Transverse colon (tissue), 4 donors: ENCODE results near the gene PRIM2. TPM values are rescaled to one million over a fixed set of nuclear protein-coding genes. Genes with fewer than 3 reads are reported as not detected.

Source experiments
- DNase-seq: peaks from one replicate; pipeline ENCODE4 v3.0.0-alpha.2; 2019
- H3K27ac ChIP-seq, 4 donors: fragments of 200-600 bp; sonication (generic); 2 replicates each; pipeline ENCODE4 v1.5.1; 2016 to 2018; ENCODE audit warnings: inconsistent platforms in 4 of 4
- H3K27me3 ChIP-seq: fragments of 200-600 bp; sonication (generic); 2 replicates; pipeline ENCODE4 v1.5.1; 2017; ENCODE audit warnings: inconsistent platforms
- H3K36me3 ChIP-seq, 4 donors: fragments of 200-600 bp; sonication (generic); 2 replicates each; pipeline ENCODE4 v1.5.1; 2017 to 2019; ENCODE audit warnings: inconsistent platforms in 4 of 4
- H3K4me1 ChIP-seq, 4 donors: fragments of 200-600 bp; sonication (generic); 2 replicates each; pipeline ENCODE4 v1.5.1; 2017 to 2020; ENCODE audit warnings: inconsistent platforms in 4 of 4
- H3K4me3 ChIP-seq, 4 donors: fragments of 200-600 bp; sonication (generic); 1 replicate in 1 of 4; 2 replicates in 3 of 4; pipeline versions ENCODE4 v1.5.1 to v1.6.1; 2017 to 2019; ENCODE audit warnings: inconsistent platforms in 4 of 4
- H3K9me3 ChIP-seq, 2 donors: fragments of 200-600 bp; sonication (generic); 2 replicates each; pipeline ENCODE4 v1.5.1; 2017 to 2019; ENCODE audit warnings: inconsistent platforms in 2 of 2
- CTCF ChIP-seq, 5 experiments: fragments of 200-600 bp in 3 of 5; fragments of 450-650 bp in 2 of 5; sonication (generic) in 3 of 5; IDR thresholded peaks; 1 replicate in 2 of 5; 2 replicates in 3 of 5; pipeline ENCODE4 v1.5.1; 2016 to 2017; ENCODE audit warnings: antibody characterized with exemption in 5 of 5, inconsistent platforms in 3 of 5, mild to moderate bottlenecking in 2 of 5, moderate library complexity in 1 of 5
- EP300 ChIP-seq: sonication (generic); formaldehyde crosslinking; IDR thresholded peaks from one replicate; pipeline ENCODE4 v1.6.1; 2017; ENCODE audit warnings: antibody characterized with exemption, low read depth
- POLR2A ChIP-seq: fragments of 450-650 bp; IDR thresholded peaks from one replicate; pipeline ENCODE4 v1.6.1; 2016; ENCODE audit warnings: antibody characterized with exemption, mild to moderate bottlenecking, moderate library complexity
- POLR2AphosphoS5 ChIP-seq, 3 donors: sonication (generic); formaldehyde crosslinking; IDR thresholded peaks; one replicate each; pipeline ENCODE4 v1.6.1; 2016; ENCODE audit warnings: antibody characterized with exemption in 3 of 3
- WGBS, 2 donors: methylation state at CpG; one replicate each; pipeline ENCODE4 v1.1.5; 2018; ENCODE audit warnings: low coverage in 1 of 2; 5-methylcytosine and 5-hydroxymethylcytosine counted together
- in situ Hi-C, 4 donors: fragments of 200-750 bp; cut with MboI; loops; one replicate each; pipeline versions ENCODE4 v1.15.0 to v1.15.1; 2017; ENCODE audit warnings: low sequenced_read_pairs in 3 of 4, low pct_ligation_motif_present in 1 of 4, low pct_unique_long_range_greater_than_20kb in 1 of 4
- intact Hi-C: fragments of 100-400 bp; cut with DNase I; formaldehyde crosslinking; loops from one replicate; pipeline ENCODE4 v1.15.1; 2023; ENCODE audit warnings: low total_unique reads
- total RNA-seq, 4 donors: library from RNA; depleted of rRNA; stranded (reverse); fragments of >200 nt; gene quantifications; one replicate each; pipeline ENCODE4 v1.1.0, GENCODE V29; 2016

Gene PRIM2
- total RNA-seq, 4 donors from 2014 or later: 9.6 to 47.4 (median 20.4) TPM

- no peak for DNase-seq
- 60 to 77% methylated on average over 2 of the region's 2 CpGs for WGBS, 2 donors
Observed at GRCh38 chr6:57298741-57299140, 18.7 kb upstream of the PRIM2 start.

GRCh38 chr6:57301757-57302156 lies 15.7 kb upstream of the PRIM2 start:
- WGBS, 2 donors: 43 to 68% methylated on average over 1 of the region's 1 CpG
- TF ChIP-seq POLR2A (no peak), POLR2AphosphoS5 (IDR thresholded peaks at IDR 0.05) (peak in 2 of 3 donors; percentile 32 to 66), CTCF (IDR thresholded peaks at IDR 0.05) (no peak), EP300 (no peak)

More at GRCh38 chr6:57298741-57299140, 18.7 kb upstream of the PRIM2 start:
- H3K9me3 ChIP-seq: no peaks in the 10 kb centered on the region
- no peaks in the 10 kb centered on the region for H3K36me3 ChIP-seq
- H3K4me3 ChIP-seq: no peak overlapping the region
- intact Hi-C loops: no loop called here
- H3K27ac ChIP-seq: peak overlapping the region in 1 of 4 donors; percentile 37
- in situ Hi-C loops: no loop called here
- H3K4me1 ChIP-seq: peaks cover 0 to 21% (median 0%) of the 10 kb centered on the region in 4 donors
- H3K27me3 ChIP-seq: no peaks in the 10 kb centered on the region
- no peak for TF ChIP-seq EP300
- TF ChIP-seq POLR2A: no peak
- no peak for TF ChIP-seq POLR2AphosphoS5 (IDR thresholded peaks at IDR 0.05)
- TF ChIP-seq CTCF (IDR thresholded peaks at IDR 0.05): no peak

GRCh38 chr6:57302477-57302876 lies 15.0 kb upstream of the PRIM2 start:
- no peaks in the 10 kb centered on the region for H3K9me3 ChIP-seq
- peak in 2 of 3 donors; percentile 39 to 53 for TF ChIP-seq POLR2AphosphoS5 (IDR thresholded peaks at IDR 0.05)
- TF ChIP-seq POLR2A: no peak
- no peak for TF ChIP-seq CTCF (IDR thresholded peaks at IDR 0.05)
- no peak for TF ChIP-seq EP300
- no peak overlapping the region for H3K4me3 ChIP-seq
- in situ Hi-C loops (loop anchor here in 3 of 4 donors (25.0 kb wide), 4 partner anchors 115 to 665 kb away; partner anchors contain the start of genes ZNF451 (in 2 of the 3) and DST (in 1 of the 3)), intact Hi-C loops (no loop called here)
- H3K4me1 ChIP-seq: peaks cover 0 to 35% (median 7%) of the 10 kb centered on the region in 4 donors
- WGBS, 2 donors: 48 to 54% methylated on average over 2 of the region's 2 CpGs
- no peak for DNase-seq
- H3K27ac ChIP-seq: peak overlapping the region; percentile 48 to 86 (median 82)
- no peaks in the 10 kb centered on the region for H3K36me3 ChIP-seq
- no peaks in the 10 kb centered on the region for H3K27me3 ChIP-seq

More at GRCh38 chr6:57301757-57302156, 15.7 kb upstream of the PRIM2 start:
- H3K4me1 ChIP-seq: peaks cover 0 to 35% (median 7%) of the 10 kb centered on the region in 4 donors
- H3K27me3 ChIP-seq: no peaks in the 10 kb centered on the region
- DNase-seq: no peak
- no peaks in the 10 kb centered on the region for H3K9me3 ChIP-seq
- H3K36me3 ChIP-seq: no peaks in the 10 kb centered on the region
- in situ Hi-C loops: loop anchor here in 3 of 4 donors (25.0 kb wide), 4 partner anchors 114 to 664 kb away; partner anchors contain the start of genes ZNF451 (in 2 of the 3) and DST (in 1 of the 3)
- peak overlapping the region; percentile 48 to 86 (median 82) for H3K27ac ChIP-seq
- H3K4me3 ChIP-seq: no peak overlapping the region
- intact Hi-C loops: no loop called here

GRCh38 chr6:57303931-57304681 lies 13.3 kb upstream of the PRIM2 start:
- Histone ChIP-seq H3K9me3 (no peaks in the 10 kb centered on the region), H3K27me3 (no peaks in the 10 kb centered on the region), H3K36me3 (no peaks in the 10 kb centered on the region), H3K4me3 (no peak overlapping the region), H3K4me1 (peaks cover 0 to 35% (median 7%) of the 10 kb centered on the region in 4 donors), H3K27ac (peak overlapping the region; percentile 76 to 86 (median 82))
- TF ChIP-seq EP300 (no peak), POLR2AphosphoS5 (IDR thresholded peaks at IDR 0.05) (peak in 2 of 3 donors; percentile 12 to 44)
- WGBS, 2 donors: 86 to 100% methylated on average over 1 of the region's 1 CpG
- DNase-seq: no peak
- intact Hi-C loops: no loop called here
- in situ Hi-C loops: loop anchor here in 3 of 4 donors (25.0 kb wide), 4 partner anchors 117 to 667 kb away; partner anchors contain the start of genes ZNF451 (in 2 of the 3) and DST (in 1 of the 3)
